Measurements from ENCODE around the gene NACAD.

DNA sequence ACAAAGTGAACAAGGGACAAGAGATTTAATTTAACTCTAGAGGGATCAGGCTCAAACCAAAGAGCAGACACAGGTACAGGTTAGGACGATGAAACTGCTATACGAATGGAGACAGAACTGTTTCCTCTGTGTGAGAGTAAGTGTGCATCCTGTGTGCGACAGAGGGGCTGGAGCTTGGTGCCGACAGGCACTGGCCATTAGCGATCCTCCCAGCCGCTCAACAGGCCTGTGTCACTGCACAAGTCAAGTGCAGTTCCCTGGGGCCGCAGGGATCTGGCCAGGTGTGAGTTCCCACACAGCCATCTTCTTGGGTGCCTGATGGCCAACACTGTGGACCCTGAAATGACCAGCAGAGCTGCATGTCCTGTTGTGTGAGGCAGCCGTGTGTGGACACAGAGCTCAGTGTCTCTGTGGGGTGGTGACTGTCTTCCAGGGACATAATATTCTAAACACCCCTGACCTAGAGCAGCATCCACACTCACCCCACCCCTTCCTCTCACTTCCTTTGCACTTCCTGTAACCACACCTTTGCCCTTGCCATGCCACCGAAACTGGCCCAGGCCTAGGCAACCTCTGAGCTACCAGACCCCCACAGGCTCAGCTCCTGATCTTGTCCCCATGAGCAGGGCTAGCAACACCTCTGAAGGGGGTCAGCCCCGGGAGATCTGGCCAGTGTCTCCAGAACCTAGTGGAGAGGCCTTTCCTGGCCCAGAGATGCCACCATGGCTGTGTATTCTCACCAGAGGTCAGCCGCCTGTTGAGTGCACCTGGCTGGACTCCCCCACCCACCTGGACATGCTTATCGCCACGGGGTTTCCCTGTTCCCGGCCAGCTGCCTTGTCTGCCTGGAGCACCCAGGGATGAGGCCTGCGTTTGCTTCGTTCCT is 34.4 kb upstream of the NACAD start:
- TF ChIP-seq, protein P1, sequence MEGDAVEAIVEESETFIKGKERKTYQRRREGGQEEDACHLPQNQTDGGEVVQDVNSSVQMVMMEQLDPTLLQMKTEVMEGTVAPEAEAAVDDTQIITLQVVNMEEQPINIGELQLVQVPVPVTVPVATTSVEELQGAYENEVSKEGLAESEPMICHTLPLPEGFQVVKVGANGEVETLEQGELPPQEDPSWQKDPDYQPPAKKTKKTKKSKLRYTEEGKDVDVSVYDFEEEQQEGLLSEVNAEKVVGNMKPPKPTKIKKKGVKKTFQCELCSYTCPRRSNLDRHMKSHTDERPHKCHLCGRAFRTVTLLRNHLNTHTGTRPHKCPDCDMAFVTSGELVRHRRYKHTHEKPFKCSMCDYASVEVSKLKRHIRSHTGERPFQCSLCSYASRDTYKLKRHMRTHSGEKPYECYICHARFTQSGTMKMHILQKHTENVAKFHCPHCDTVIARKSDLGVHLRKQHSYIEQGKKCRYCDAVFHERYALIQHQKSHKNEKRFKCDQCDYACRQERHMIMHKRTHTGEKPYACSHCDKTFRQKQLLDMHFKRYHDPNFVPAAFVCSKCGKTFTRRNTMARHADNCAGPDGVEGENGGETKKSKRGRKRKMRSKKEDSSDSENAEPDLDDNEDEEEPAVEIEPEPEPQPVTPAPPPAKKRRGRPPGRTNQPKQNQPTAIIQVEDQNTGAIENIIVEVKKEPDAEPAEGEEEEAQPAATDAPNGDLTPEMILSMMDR (IDR thresholded peaks at IDR 0.05), result no peak
- no peak for TF ChIP-seq POLR2A (IDR thresholded peaks at IDR 0.05)
